Pons (tissue), 1 donor: ENCODE measurements around the gene FASTK.

Source experiments
- DNase-seq: peaks from one replicate; pipeline ENCODE4 v3.0.0-alpha.2; 2016; ENCODE audit warnings: low spot score

FASTK gene

GRCh38 chr7:151118108-151119054 is 37.8 kb upstream of the FASTK start:
- no peak for DNase-seq

DNA sequence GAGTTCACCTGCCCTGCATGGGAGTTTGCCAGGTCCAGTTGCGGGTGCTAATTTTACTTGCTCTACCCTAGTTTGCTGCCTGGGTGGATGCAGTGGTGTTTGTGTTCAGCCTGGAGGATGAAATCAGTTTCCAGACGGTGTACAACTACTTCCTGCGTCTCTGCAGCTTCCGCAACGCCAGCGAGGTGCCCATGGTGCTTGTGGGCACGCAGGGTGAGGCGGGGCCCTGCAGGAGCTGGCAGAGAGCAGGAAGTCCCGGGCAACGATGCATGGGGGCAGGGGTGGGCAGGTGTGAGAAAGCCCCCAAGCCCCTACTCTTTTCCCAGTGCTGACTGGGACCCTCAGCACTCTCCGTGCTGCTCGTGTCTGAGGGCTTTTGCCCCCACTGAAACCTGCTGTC is 37.0 kb upstream of the FASTK start:
- DNase-seq, result no peak

GRCh38 chr7:151116603-151117440 is 36.2 kb upstream of the FASTK start:
- no peak for DNase-seq

GRCh38 chr7:151115836-151116418 is 35.3 kb upstream of the FASTK start:
- DNase-seq, result no peak

- DNase-seq, result no peak
These were observed 34.7 kb upstream of the FASTK start for GRCh38 chr7:151115121-151115835.

GRCh38 chr7:151114151-151115090 is 33.8 kb upstream of the FASTK start:
- no peak for DNase-seq

DNA sequence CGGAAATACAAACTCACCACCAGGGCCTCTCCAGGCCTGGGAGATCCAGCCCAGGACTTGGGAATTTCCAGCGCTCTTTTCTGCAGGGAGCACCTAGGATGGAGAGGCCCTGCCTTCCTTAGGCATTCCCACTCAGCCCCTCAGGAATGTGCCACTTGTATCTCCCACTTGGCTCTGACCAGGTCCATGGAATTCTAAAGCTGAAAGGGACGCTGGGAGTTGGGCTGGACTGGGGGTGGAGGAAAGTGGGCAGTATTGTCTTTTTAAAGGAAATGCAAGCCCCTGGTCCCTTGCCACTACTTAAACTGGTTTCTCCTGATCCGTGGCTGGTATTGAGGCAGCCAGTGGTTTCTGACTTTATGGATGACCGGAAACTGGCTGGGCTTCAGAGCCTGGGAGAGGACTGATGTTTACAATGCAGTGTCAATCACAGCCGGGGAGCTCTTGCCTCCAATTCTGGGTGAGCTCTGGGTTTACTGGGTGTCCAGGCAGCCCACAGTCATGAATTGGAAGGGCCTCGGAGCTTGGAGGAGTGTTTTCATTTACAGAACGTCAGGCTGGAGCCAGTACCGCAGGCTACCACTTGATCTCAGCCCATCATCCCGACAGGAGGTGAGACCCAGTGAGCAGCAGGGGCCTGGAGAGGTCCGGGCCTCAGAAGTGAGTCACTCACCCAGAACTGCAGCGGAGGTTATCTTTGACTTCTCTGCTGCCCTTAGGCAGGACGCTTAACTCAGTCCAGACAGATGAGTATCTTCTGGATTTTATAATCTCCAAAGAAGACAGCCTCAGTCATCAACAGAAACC is 32.9 kb upstream of the FASTK start:
- DNase-seq, result peak; percentile 37

DNA sequence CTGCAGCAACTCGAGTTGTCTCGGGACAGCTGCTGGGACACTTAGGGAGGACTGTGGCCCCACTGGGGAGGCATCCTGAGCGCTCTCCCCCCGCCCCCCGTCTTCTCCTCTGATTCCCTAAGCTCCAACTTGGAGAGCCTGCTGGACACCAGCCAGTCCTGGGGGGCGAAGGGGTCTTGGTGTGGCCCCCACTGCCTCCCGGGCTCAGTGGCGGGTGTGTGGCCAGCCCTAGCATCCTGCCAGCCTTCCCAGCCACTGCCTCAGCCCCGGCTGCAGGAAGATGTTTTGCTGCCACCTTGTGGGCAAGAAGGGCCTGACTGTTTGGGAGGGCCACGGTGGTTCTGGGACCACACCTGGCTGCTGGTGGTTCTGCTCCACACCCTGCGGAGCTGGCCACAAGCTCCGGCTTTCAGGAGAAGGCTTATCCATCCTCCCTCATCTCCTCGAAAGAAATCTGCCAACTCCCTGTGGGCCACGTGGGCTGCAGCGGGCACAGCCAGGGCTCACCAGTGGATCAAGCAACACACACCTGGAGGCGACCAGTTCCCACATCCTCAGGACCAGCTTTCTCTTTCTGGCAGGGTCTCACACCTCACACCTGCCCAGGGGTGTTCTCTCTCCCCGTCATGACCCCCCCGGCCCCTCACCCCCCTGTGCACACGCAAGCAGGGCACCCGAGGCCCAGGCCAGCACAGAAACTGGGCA is 30.5 kb upstream of the FASTK start:
- peak; percentile 70 for DNase-seq

DNA sequence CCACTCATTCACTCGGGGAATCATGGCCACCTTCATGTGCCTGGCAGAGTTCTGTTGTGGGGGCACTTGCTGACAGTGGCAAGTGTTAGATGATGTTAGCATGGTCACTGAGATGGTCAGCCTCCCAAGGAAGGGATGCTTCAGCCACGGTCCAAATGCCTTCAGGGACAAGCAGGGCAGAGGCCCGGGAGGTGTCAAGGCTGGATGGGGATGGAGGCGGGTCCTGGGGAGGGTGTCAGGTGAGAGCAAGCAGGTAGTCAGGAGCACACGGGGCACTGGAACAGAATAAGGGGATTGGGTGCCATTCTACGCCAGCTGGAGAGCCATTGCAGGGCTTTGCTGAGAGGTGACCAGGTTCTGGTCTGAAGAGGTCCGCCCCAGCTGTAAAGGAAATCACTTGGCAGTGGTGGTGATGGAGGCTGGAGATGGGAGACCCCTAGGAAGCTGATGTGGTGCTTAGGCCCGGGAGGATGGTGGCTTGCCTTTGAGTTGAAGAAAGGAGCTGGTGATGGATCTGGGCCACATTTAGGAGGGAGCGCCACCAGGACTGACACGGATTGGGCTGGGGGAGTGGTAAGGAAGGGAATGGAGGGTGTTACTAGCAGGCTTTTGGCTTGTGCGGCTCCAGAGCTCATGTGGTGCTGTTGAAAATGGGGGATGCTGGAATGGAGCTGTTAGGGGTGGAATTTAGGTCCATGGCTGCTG is 29.8 kb upstream of the FASTK start:
- DNase-seq, result no peak

- no peak for DNase-seq
These were observed 28.8 kb upstream of the FASTK start for GRCh38 chr7:151109094-151110048.

DNA sequence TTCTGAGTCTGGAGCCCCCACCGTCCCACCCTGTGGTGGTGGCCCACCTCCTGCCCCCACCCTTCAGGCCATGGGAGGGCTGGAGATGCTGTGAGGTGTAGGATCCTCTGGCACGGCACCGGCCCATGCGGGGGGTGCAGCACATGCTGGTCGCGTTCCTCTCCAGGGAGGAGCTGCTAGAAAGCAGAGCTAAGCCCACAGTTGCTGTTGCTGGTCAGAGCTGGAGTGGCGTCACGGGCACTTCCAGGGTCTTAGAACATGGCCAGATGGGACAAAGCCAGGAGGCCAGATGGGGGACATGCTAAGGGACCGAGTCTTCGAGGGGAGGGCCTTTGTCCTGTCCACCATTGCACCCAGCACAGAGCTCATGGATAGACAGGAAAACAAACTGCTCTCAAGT is 27.3 kb upstream of the FASTK start:
- no peak for DNase-seq

DNA sequence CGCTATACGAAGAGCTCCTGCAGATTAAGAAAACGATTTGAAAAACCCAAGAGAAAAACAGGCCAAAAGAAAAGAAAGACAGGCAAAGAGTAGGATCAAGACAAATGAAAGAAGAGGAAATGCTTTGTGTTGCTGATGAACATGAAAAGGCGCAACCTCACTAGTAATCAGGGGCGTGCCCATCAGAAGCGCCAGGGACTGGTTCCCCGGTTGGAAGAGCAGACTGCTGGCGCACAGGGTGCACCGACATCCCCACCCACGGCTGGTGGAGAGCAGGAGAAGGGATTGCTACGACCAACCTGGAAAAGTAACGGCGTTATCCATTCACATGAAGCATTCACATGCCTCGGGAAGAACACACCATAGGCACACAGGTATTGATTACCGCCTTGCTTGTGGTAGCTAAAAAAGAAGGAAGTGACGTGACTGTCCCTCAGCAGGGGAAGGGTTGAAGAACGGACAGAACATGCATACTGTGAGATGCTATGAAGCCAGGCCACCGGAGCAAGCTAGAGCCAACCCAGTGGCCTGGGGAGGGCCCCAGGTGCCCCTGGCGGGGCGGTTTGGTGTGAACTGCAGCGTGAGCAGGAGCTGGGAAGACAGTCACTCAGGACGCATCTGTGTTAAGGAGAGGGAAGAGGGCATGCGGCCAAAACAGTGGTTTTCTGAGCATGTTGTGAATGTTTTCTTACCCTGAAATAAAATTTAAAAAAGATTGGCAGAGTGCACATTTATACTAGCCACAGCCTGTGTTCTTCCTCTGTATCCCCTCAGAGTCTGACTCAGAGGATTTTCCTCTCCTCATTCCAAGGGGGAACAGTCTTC is 24.0 kb upstream of the FASTK start:
- no peak for DNase-seq

- DNase-seq, result no peak
These were observed 23.4 kb upstream of the FASTK start for GRCh38 chr7:151103973-151104372.

DNA sequence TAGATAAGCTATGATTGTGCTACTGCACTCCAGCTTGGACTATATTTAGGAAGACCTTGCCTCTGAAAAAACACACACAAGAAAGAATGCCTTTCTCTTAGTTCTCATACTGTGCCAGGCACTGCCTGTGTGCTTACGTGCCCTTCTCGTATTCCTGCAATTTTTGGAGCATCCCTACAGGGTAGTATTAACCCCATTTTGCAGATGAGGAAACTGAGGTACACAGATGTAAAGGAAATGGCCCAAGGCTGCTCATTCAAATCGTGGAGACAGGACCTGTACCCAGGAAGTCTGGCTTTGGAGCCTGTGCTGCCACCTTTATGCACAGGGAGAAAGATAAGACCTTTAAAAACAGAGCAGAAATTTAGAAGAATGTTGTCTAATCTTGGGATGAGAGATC is 22.4 kb upstream of the FASTK start:
- DNase-seq, result no peak

DNA sequence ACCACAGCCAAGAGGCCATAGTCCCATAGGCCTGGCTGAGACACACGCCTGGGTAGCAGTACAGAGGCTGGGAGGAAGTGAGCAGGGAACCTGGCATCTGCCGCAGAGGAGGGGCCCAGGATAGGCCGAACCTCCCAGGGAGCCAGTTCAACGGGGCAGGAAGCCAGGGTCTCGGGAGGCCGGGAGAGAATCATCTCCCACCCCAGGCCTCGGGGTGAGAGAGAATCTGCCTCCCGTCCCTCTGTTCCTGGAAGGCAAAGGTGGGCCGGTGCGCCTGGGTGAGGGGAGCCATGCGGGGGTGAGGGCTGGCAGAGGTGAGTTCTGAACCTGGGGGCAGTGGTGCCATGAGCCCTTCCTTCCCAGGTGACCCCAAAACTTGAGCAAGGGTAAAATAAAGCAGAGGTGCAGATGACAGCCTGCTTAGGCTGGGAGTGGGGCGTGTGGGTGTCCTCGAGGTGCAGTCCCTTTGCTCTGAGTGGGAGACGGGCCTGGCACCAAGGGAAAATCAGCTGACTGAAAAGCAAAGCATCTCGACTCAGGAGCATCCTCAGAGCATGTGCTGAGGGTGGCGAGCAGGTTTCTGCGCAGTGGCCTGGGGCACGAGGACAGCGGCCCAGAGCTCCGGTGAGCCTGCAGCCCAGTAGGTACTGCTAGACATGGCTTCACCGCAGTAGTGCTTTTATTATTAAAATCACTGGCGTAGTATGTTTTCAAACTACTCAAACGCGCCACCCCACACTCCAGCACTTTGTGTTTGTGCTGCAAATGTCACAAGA is 21.2 kb upstream of the FASTK start:
- no peak for DNase-seq

GRCh38 chr7:151100921-151101320 is 20.3 kb upstream of the FASTK start:
- no peak for DNase-seq
